NOMO-1 (cell line): Measurements from ENCODE around the gene SLC2A6.
"Not testable (repeated sequence)": the region's sequence is repeated elsewhere in the genome, so short reads cannot be mapped to it uniquely, and the experiment has no call there.

ENCODE experiments used
- DNase-seq, 2 experiments: peaks; one replicate each; lab custom pipeline; 2025; ENCODE audit not compliant: unreplicated experiment in 2 of 2; lab: John Stamatoyannopoulos, UW

The SLC2A6 gene

DNA sequence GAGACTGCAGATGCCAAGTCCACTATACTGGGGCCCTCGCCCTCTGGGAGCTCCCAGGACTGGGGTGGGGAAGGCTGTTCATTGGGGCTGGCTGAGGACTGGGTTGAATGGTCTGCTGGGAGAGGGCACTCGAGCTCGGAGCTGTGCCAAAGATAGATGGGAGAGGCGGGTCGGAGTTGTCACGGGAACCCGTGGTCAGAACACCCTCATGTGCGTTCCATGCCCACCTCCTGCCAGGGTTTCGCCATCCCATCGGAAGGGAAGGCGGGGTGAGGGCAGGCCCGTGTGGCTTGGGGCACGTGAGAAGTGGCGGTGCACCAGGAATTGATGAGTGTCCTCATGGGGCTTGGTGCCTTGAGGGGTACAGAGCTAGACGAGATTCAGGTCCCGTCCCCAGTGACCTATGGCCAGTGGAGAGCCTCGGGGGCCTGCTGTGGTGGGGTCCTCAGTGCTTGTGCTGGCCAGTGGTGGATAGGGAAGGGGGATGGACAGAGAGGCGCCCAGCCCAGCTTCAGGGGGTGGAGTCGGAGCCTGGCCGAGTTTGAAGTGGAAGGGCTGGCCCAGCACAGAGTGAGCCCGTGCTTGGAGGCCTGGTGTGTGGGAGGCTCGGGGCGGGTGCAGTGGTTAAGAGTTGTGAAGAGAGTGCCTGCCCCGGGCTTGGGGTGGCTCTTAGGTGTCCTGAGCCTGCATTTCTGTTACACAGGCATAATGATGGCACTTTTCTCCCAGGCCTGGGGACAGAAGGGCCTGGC, 14.9 kb downstream of the SLC2A6 start:
- no peak for DNase-seq

DNA sequence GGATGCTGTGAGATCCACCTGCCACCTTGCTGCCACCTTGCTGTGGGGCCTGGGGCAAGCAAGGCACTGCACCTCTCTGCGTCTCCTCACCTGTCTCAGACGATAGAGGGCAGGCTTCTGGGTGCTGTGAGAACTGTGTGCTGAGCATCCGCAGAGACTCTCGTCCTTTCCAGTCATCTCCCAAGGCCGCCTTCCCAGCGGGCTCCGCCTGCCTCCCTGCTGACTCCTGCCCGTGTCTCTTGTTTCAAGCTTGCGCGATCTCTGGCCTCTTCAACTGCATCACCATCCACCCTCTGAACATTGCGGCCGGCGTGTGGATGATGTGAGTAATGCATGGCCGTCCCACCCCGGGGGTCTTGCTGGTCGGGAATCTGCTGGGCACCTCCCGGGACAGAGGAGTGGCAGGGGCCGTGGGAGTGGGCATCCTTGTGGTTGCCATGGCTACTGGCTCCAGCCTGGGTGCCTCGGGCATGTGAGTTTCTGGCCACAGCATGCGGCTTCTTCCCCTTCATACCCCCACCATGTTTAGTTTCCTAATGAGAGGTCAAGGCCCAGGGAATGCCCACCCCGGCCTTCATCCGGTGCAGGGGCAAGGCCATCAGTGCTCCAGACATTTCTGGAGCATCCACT, 15.6 kb downstream of the SLC2A6 start:
- DNase-seq, result no peak

GRCh38 chr9:133461975-133462374, 16.9 kb downstream of the SLC2A6 start:
- DNase-seq, result no peak

GRCh38 chr9:133460405-133461175, 18.3 kb downstream of the SLC2A6 start:
- DNase-seq, result no peak

DNA sequence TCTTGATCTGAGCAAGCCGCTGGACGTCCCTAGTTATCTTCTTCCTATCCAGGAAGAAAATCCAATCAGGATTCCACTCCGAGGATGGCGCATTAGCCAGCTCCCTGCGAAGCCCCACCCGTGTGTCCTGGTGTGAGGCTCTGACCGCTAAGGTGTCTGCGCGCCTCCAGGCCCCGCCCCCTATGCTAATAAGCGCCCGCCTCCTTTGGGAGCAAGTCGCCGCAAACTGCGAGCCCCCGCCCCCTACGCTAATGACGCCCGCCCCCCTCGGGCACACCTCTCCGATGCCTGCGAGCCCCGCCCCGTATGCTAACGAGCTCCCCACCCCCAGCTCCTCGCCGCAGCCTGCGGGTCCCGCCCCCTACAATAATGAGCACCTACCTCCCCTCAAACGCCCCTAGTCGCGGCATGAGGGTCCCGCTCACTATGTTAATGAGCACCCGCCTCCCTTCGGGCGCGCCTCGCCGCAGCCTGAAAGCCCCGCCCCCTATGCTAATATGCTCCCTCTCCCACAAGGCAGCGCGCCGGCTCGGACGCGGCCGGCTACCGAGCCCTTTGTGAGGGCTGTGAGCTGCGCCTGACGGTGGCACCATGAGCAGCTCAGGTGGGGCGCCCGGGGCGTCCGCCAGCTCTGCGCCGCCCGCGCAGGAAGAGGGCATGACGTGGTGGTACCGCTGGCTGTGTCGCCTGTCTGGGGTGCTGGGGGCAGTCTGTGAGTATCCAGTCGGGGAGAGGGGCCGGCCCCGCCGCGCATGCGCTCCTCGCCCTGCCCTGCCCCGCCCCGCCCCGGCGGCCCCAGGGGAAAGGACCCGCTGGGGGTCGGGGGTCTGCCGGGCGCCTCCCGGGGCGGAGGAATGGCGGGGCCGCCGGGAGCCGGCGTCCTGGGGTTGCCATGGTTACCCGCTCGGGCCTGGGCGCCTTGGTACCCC, 19.2 kb downstream of the SLC2A6 start, which contains the start of gene CACFD1:
TSS of gene CACFD1 (plus strand) at position 503 of the 929 bp plus-strand sequence. CDS start at position 592, 89 bp downstream.
- DNase-seq, result peak; percentile 90 to 95

GRCh38 chr9:133458643-133459312, 20.1 kb downstream of the SLC2A6 start:
- DNase-seq, result no peak

GRCh38 chr9:133457748-133458147, 21.2 kb downstream of the SLC2A6 start:
- no peak for DNase-seq

- no peak for DNase-seq
These were observed 21.7 kb downstream of the SLC2A6 start for GRCh38 chr9:133457233-133457632.

DNA sequence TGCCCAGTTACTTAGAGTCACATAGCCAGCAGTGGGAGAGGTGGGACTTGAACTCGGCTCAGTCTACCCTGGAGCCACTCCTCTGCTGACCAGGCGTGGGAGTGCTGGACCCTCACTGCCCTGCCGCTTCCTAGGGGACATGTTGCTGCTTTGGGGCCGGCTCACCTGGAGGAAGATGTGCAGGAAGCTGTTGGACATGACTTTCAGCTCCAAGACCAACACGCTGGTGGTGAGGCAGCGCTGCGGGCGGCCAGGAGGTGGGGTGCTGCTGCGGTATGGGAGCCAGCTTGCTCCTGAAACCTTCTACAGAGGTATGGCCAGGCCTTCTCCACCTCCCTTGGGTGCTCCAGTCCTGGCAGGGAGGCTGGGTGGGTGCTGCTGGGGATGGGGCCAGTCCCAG, 22.5 kb downstream of the SLC2A6 start:
- no peak for DNase-seq

GRCh38 chr9:133455936-133456335, 23.0 kb downstream of the SLC2A6 start:
- no peak for DNase-seq

GRCh38 chr9:133454943-133455673, 23.8 kb downstream of the SLC2A6 start:
- no peak for DNase-seq

DNA sequence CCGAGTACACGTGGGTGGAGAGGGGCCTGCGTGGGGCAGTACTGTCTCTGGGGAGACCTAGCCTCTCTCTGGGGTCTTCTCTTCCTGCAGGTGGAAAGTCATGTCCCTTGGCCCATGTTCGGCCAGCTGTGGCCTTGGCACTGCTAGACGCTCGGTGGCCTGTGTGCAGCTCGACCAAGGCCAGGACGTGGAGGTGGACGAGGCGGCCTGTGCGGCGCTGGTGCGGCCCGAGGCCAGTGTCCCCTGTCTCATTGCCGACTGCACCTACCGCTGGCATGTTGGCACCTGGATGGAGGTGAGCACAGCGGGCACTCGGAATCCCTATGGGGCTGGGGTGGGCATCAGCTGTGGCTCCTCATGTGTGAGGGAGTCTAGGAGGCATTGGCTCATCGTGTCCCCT, 24.6 kb downstream of the SLC2A6 start:
- DNase-seq, result no peak

GRCh38 chr9:133453651-133454050, 25.2 kb downstream of the SLC2A6 start:
- no peak for DNase-seq

DNA sequence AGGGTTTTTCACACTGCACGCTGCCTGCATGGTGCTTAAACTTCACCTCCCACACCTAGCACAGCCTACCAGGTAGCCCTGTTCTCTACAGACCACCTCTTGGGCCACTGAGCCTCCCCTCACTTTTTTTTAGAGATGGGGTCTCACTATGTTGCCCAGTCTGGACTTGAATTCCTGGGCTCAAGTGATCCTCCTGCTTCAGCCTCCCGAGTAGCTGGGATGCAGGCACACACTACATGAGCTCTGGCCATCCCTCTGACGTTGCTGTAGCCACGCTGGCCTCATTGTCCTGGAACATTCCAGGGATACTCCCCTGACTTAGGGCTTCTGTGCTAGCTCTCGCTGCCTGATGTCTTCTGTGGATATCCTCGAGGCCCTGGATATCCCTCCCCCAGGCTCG, 26.3 kb downstream of the SLC2A6 start:
- no peak for DNase-seq

DNA sequence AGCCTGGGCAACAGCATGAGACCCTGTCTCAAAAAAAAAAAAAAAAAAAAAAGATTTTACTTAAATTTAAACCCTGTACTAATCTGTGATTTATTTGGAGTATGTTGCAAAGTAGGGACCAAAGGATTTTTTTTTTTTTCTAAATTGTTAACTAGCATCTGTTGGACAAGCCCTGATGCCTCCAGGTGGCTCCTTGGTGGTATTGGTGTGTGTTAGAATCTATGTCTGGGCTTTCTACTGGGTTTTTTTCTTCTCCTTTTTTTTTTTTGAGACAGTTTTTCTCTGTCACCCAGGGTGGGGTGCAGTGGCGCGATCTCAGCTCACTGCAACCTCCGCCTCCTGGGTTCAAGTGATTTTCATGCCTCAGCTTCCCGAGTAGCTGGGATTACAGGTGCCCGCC, 27.0 kb downstream of the SLC2A6 start:
- DNase-seq, result not testable (repeated sequence)

GRCh38 chr9:133449760-133450159, 29.1 kb downstream of the SLC2A6 start:
- no peak for DNase-seq

DNA sequence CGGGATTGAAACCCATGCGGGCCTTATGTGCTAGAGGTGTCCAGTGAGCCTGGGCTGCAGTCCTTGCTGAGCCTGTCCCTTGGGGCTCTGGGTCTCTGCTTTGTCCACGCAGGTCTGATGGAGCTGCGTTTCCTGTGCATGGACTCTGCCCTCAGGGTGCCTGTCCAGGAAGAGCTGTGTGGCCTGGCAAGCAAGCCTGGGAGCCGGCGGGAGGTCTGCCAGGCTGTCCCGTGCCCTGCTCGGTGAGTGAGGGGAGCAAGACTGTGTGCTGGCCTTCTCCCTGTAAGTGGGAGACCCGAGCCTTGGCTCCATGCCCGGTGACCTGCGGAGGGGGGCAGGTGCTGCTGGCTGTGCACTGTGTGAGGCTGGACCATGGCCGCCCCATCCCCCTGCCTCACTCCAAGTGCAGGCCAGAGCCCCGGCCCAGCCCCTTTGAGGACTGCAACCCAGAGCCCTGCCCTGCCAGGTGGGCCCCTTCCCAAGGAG, 30.4 kb downstream of the SLC2A6 start:
- DNase-seq, result no peak

DNA sequence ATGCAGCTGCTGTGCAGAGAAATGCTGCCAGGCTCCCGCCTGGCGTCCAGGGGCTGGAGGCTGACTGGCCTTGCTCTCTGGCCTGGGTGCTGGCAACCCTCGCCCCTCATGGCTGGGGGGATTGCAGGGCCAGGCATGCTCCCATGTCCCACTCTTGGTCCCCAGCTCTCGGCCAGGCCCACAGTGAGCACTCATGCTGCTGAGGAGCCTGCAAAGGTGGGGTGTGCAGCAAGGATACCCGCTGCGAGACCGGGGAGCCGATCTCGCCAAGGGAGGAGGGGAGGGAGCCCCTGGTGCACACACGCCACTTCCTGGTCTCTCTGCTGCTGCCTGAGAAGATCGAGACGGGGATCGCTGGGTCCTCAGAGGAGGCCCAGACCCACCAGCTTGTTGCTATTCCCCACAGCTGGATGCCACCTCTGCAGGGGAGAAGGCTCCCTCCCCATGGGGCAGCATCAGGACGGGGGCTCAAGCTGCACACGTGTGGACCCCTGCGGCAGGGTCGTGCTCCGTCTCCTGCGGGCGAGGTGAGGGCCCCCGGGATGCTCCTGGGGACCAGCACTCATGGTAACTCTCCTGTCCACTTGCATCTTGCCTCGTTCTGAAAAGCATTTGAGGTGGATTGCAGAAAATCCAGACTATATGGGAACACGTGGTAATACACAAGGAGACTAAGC, 33.5 kb downstream of the SLC2A6 start:
- no peak for DNase-seq

GRCh38 chr9:133443982-133444381, 34.9 kb downstream of the SLC2A6 start:
- no peak for DNase-seq
